Keratinocyte (primary cell): Measurements from ENCODE around the gene CUBN. TPM values are rescaled to one million over a fixed set of nuclear protein-coding genes. Genes with fewer than 3 reads are reported as not detected.

Source experiments
- DNase-seq: peaks from one replicate; pipeline ENCODE4 v3.0.0-alpha.2; 2011; ENCODE audit warnings: low read depth, missing footprints, low spot score
- FAIRE-seq: peaks from 2 replicates; lab custom pipeline; 2011; peaks lifted over from hg19 to GRCh38; lab: Jason Lieb, UNC
- H2AFZ ChIP-seq: 2 replicates; pipeline ENCODE4 v1.6.0; 2012; ENCODE audit warnings: low read length, control low read depth, inconsistent platforms; ENCODE audit not compliant: control insufficient read depth
- H3K27ac ChIP-seq: 2 replicates; pipeline ENCODE4 v1.5.1; 2011; ENCODE audit warnings: low read length; ENCODE audit not compliant: control insufficient read depth, insufficient read depth
- H3K27me3 ChIP-seq: 3 replicates; pipeline ENCODE4 v1.6.0; 2011; ENCODE audit warnings: low read length; ENCODE audit not compliant: control insufficient read depth, insufficient read depth; ENCODE audit errors: extremely low read depth
- H3K36me3 ChIP-seq, 2 experiments: 2 replicates in 1 of 2; 3 replicates in 1 of 2; pipeline ENCODE4 v1.5.1; 2011; ENCODE audit warnings: low read length in 2 of 2, mild to moderate bottlenecking in 1 of 2; ENCODE audit not compliant: control insufficient read depth in 2 of 2, insufficient read depth in 2 of 2; ENCODE audit errors: extremely low read depth in 1 of 2
- H3K4me1 ChIP-seq: 3 replicates; pipeline ENCODE4 v1.5.1; 2011; ENCODE audit warnings: low read length; ENCODE audit not compliant: control insufficient read depth, insufficient read depth; ENCODE audit errors: extremely low read depth
- H3K4me2 ChIP-seq: 3 replicates; pipeline ENCODE4 v1.6.0; 2011; ENCODE audit warnings: low read depth, low read length; ENCODE audit not compliant: control insufficient read depth, insufficient read depth; ENCODE audit errors: extremely low read depth
- H3K4me3 ChIP-seq, 3 experiments: fragments of 200-600 bp in 1 of 3; sonication (generic) in 1 of 3; 2 replicates in 2 of 3; 3 replicates in 1 of 3; pipeline ENCODE4 v1.5.1; 2011 to 2016; ENCODE audit warnings: low read length in 3 of 3, mild to moderate bottlenecking in 3 of 3, control low read depth in 2 of 3, inconsistent platforms in 1 of 3, low read depth in 1 of 3, mixed read lengths in 1 of 3, mixed run types in 1 of 3, moderate library complexity in 1 of 3; ENCODE audit not compliant: control insufficient read depth in 2 of 3, insufficient read depth in 2 of 3; ENCODE audit errors: extremely low read depth in 1 of 3
- H3K79me2 ChIP-seq: 2 replicates; pipeline ENCODE4 v1.6.0; 2012; ENCODE audit warnings: low read length; ENCODE audit not compliant: control insufficient read depth, insufficient read depth
- H3K9ac ChIP-seq: 3 replicates; pipeline ENCODE4 v1.6.0; 2011; ENCODE audit warnings: low read length; ENCODE audit not compliant: control insufficient read depth, insufficient read depth; ENCODE audit errors: extremely low read depth
- H3K9me1 ChIP-seq: 3 replicates; pipeline ENCODE4 v1.6.0; 2011; ENCODE audit warnings: low read length; ENCODE audit not compliant: control insufficient read depth, insufficient read depth; ENCODE audit errors: extremely low read depth
- H3K9me3 ChIP-seq: 2 replicates; pipeline ENCODE4 v1.5.1; 2012; ENCODE audit warnings: low read depth, low read length; ENCODE audit not compliant: control insufficient read depth
- H4K20me1 ChIP-seq: 3 replicates; pipeline ENCODE4 v1.6.0; 2011; ENCODE audit warnings: low read length; ENCODE audit not compliant: control insufficient read depth, insufficient read depth; ENCODE audit errors: extremely low read depth
- CTCF ChIP-seq, 3 experiments: IDR thresholded peaks in 1 of 3; conservative IDR thresholded peaks in 1 of 3; optimal IDR thresholded peaks in 1 of 3; 2 replicates in 2 of 3; 3 replicates in 1 of 3; pipeline versions ENCODE3 to v1.5.1; 2011; ENCODE audit warnings: low read length in 3 of 3, mild to moderate bottlenecking in 3 of 3, moderate library complexity in 2 of 3, control low read depth in 1 of 3, inconsistent platforms in 1 of 3; ENCODE audit not compliant: insufficient read depth in 2 of 3; ENCODE audit errors: extremely low read depth in 1 of 3
- EZH2 ChIP-seq: IDR thresholded peaks from one replicate; pipeline ENCODE4 v1.6.1; 2012; ENCODE audit warnings: inconsistent platforms, mild to moderate bottlenecking, low read length, moderate library complexity
- dilution Hi-C: fragments of 300-500 bp; cut with MboI; formaldehyde crosslinking; loops from one replicate; pipeline ENCODE4 v1.7.0; 2020; ENCODE audit warnings: low sequenced_read_pairs; ENCODE audit not compliant: extremely low pct_ligation_motif_present
- polyA plus RNA-seq, 5 experiments: library from polyadenylated mRNA; depleted of rRNA in 3 of 5; stranded (reverse) in 3 of 5; stranded (forward) in 1 of 5; unstranded in 1 of 5; fragments of >200 nt; gene quantifications; 1 replicate in 1 of 5; 2 replicates in 3 of 5; 3 replicates in 1 of 5; pipeline versions ENCODE4 v1.2.1 to v1.2.3, GENCODE V29; 2011 to 2012; ENCODE audit warnings: missing spikeins in 2 of 5, low read depth in 1 of 5, low replicate concordance in 1 of 5

CUBN gene
- polyA plus RNA-seq, 1 donor (not counting 4 experiments of a cell fraction or from before 2014, with no cell fraction given): 0.07 TPM

GRCh38 chr10:17043586-17043985 is 86.0 kb downstream of the CUBN start:
- no peaks in the 10 kb centered on the region for H3K79me2 ChIP-seq
- H3K4me2 ChIP-seq: no peak overlapping the region
- DNase-seq: no peak
- no peak overlapping the region for H2AFZ ChIP-seq
- FAIRE-seq: no peak
- no peaks in the 10 kb centered on the region for H4K20me1 ChIP-seq
- no peaks in the 10 kb centered on the region for H3K9me3 ChIP-seq
- H3K27me3 ChIP-seq: no peaks in the 10 kb centered on the region
- H3K9ac ChIP-seq: no peak overlapping the region
- H3K36me3 ChIP-seq: no peaks in the 10 kb centered on the region
- H3K27ac ChIP-seq: no peak overlapping the region
- H3K4me1 ChIP-seq: peaks cover 2% of the 10 kb centered on the region
- TF ChIP-seq EZH2: no peak
- no peak for TF ChIP-seq CTCF (optimal IDR thresholded peaks at IDR 0.05 in 1 of 3, IDR thresholded peaks at IDR 0.05 in 1 of 3, conservative IDR thresholded peaks at IDR 0.05 in 1 of 3; ENCODE audit: extremely low read depth in 1 of 3, insufficient read depth in 2 of 3, low read length in 3 of 3)
- no peak overlapping the region for H3K4me3 ChIP-seq
- no peaks in the 10 kb centered on the region for H3K9me1 ChIP-seq
- dilution Hi-C loops: no loop called here

GRCh38 chr10:17041626-17042520 is 87.7 kb downstream of the CUBN start:
- DNase-seq: no peak
- H3K27me3 ChIP-seq: no peaks in the 10 kb centered on the region
- no peak overlapping the region for H3K4me3 ChIP-seq
- no peak for TF ChIP-seq CTCF (optimal IDR thresholded peaks at IDR 0.05 in 1 of 3, IDR thresholded peaks at IDR 0.05 in 1 of 3, conservative IDR thresholded peaks at IDR 0.05 in 1 of 3; ENCODE audit: extremely low read depth in 1 of 3, insufficient read depth in 2 of 3, low read length in 3 of 3)
- TF ChIP-seq EZH2: no peak
- H2AFZ ChIP-seq: no peak overlapping the region
- dilution Hi-C loops: no loop called here
- H4K20me1 ChIP-seq: no peaks in the 10 kb centered on the region
- H3K9me1 ChIP-seq: no peaks in the 10 kb centered on the region
- no peak overlapping the region for H3K9ac ChIP-seq
- no peaks in the 10 kb centered on the region for H3K9me3 ChIP-seq
- no peaks in the 10 kb centered on the region for H3K36me3 ChIP-seq
- H3K79me2 ChIP-seq: no peaks in the 10 kb centered on the region
- peaks cover 2% of the 10 kb centered on the region for H3K4me1 ChIP-seq
- no peak overlapping the region for H3K4me2 ChIP-seq
- H3K27ac ChIP-seq: no peak overlapping the region
- no peak for FAIRE-seq
